SK-N-SH treated with all-trans-retinoic acid at 6 μM for 48 hours (cell line): ENCODE results near the gene SEZ6L.

Experiments used
- ESRRG ChIP-seq: fragments of 250-450 bp; sonication (Bioruptor Pico); IDR thresholded peaks from 2 replicates; pipeline ENCODE4 v1.6.1; 2021; ENCODE audit warnings: mild to moderate bottlenecking
- ISL1 ChIP-seq: fragments of 250-450 bp; sonication (Bioruptor Pico); IDR thresholded peaks from 2 replicates; pipeline ENCODE4 v2.1.2; 2022; ENCODE audit warnings: mild to moderate bottlenecking, moderate library complexity
- TSHZ2 ChIP-seq: fragments of 250-450 bp; sonication (Bioruptor Pico); IDR thresholded peaks from 2 replicates; pipeline ENCODE4 v1.5.0; 2020; ENCODE audit warnings: mild to moderate bottlenecking, moderate library complexity
- ZC3H10 ChIP-seq: fragments of 250-450 bp; sonication (Bioruptor Pico); IDR thresholded peaks from 2 replicates; pipeline ENCODE4 v1.5.1; 2021; ENCODE audit warnings: mild to moderate bottlenecking, moderate library complexity
- ZFP30 ChIP-seq: fragments of 450-650 bp; formaldehyde crosslinking; IDR thresholded peaks from 2 replicates; pipeline ENCODE4 v1.5.0; 2022; ENCODE audit warnings: mild to moderate bottlenecking, moderate library complexity
- ZNF565 ChIP-seq: fragments of 450-650 bp; formaldehyde crosslinking; conservative IDR thresholded peaks from 2 replicates; pipeline ENCODE4 v1.5.0; 2020; ENCODE audit warnings: low read depth, mild to moderate bottlenecking, moderate library complexity
- ZNF70 ChIP-seq: fragments of 450-650 bp; formaldehyde crosslinking; IDR thresholded peaks from 2 replicates; pipeline ENCODE4 v1.5.0; 2020; ENCODE audit warnings: mild to moderate bottlenecking, moderate library complexity

- TF ChIP-seq ZFP30 (CRISPR knock-in tag), result no peak
- TF ChIP-seq ISL1 (CRISPR knock-in tag), result no peak
- no peak for TF ChIP-seq ZNF70
- TF ChIP-seq ESRRG, result no peak
- TF ChIP-seq ZC3H10 (CRISPR knock-in tag), result no peak
- TF ChIP-seq ZNF565 (CRISPR knock-in tag), result no peak
- TF ChIP-seq TSHZ2 (CRISPR knock-in tag), result no peak
These were observed 77.3 kb downstream of the SEZ6L start for GRCh38 chr22:26246552-26246951.
